Neural cell (in vitro differentiated cells): ENCODE data around the gene NDOR1. TPM values are rescaled to one million over a fixed set of nuclear protein-coding genes. Genes with fewer than 3 reads are reported as not detected.

Experiments
- H2AFZ ChIP-seq: fragments of 200-600, 300-800 bp; sonication (generic), shearing (Covaris generic); 2 replicates; pipeline ENCODE4 v1.6.0; 2014; ENCODE audit warnings: low read depth, mild to moderate bottlenecking, antibody characterized with exemption, low read length, moderate library complexity
- H3F3A ChIP-seq: fragments of 200-600 bp; shearing (Covaris generic); 2 replicates; pipeline ENCODE4 v1.6.1; 2016; ENCODE audit warnings: mild to moderate bottlenecking, moderate library complexity, mixed read lengths, antibody characterized with exemption, low read length; ENCODE audit not compliant: insufficient read depth, poor library complexity, severe bottlenecking
- H3K27ac ChIP-seq: fragments of 200-600, 300-800 bp; sonication (generic), shearing (Covaris generic); 2 replicates; pipeline ENCODE4 v1.5.1; 2014; ENCODE audit warnings: mild to moderate bottlenecking, low read length, moderate library complexity
- H3K27me3 ChIP-seq: fragments of 300-800, 200-600 bp; sonication (generic), shearing (Covaris generic); 2 replicates; pipeline ENCODE4 v1.6.0; 2014; ENCODE audit warnings: mild to moderate bottlenecking, low read depth, low read length, moderate library complexity; ENCODE audit not compliant: insufficient read depth
- H3K36me3 ChIP-seq: fragments of 300-800, 200-600 bp; sonication (generic), shearing (Covaris generic); 2 replicates; pipeline ENCODE4 v1.5.1; 2014; ENCODE audit warnings: mild to moderate bottlenecking, antibody characterized with exemption, low read length, moderate library complexity; ENCODE audit not compliant: insufficient read depth
- H3K4me2 ChIP-seq: fragments of 300-800, 200-600 bp; sonication (generic), shearing (Covaris generic); 2 replicates; pipeline ENCODE4 v1.6.0; 2014; ENCODE audit warnings: mild to moderate bottlenecking, low read length
- H3K4me3 ChIP-seq: fragments of 300-800, 200-600 bp; sonication (generic), shearing (Covaris generic); 2 replicates; pipeline ENCODE4 v1.5.1; 2014; ENCODE audit warnings: mild to moderate bottlenecking, low read length, moderate library complexity
- H3K79me2 ChIP-seq: fragments of 200-600 bp; shearing (Covaris generic); replicated peaks from 2 replicates; pipeline ENCODE4 v1.6.0; 2014; ENCODE audit warnings: mild to moderate bottlenecking, low read length, moderate library complexity; ENCODE audit not compliant: insufficient read depth
- H3K9ac ChIP-seq: fragments of 300-800, 200-600 bp; sonication (generic), shearing (Covaris generic); 2 replicates; pipeline ENCODE4 v1.6.1; 2016; ENCODE audit warnings: mild to moderate bottlenecking, low read length, mixed read lengths
- H3K9me2 ChIP-seq: fragments of 200-600 bp; shearing (Covaris generic); 2 replicates; pipeline ENCODE4 v1.6.1; 2016; ENCODE audit warnings: mild to moderate bottlenecking, low read length, mixed read lengths; ENCODE audit not compliant: insufficient read depth
- H3K9me3 ChIP-seq: fragments of 200-600, 300-800 bp; sonication (generic), shearing (Covaris generic); 2 replicates; pipeline ENCODE4 v1.6.1; 2016; ENCODE audit warnings: mild to moderate bottlenecking, mixed run types, low read length, moderate library complexity, mixed read lengths
- H4K20me1 ChIP-seq: fragments of 200-600 bp; shearing (Covaris generic); 2 replicates; pipeline ENCODE4 v1.6.1; 2016; ENCODE audit warnings: mild to moderate bottlenecking, mixed run types; ENCODE audit not compliant: insufficient read depth
- EP300 ChIP-seq: fragments of 450-650 bp; conservative IDR thresholded peaks from 2 replicates; pipeline ENCODE4 v1.6.1; 2014; ENCODE audit warnings: antibody characterized with exemption, mild to moderate bottlenecking, moderate library complexity; ENCODE audit not compliant: poor library complexity, severe bottlenecking
- EZH2 ChIP-seq: fragments of 200-600, 300-800 bp; shearing (Covaris generic), sonication (generic); IDR thresholded peaks from 2 replicates; pipeline ENCODE4 v1.6.1; 2014; ENCODE audit warnings: antibody characterized with exemption, low read length, borderline replicate concordance, mild to moderate bottlenecking; ENCODE audit not compliant: insufficient read depth, poor library complexity, severe bottlenecking
- MXI1 ChIP-seq: fragments of 450-650 bp; conservative IDR thresholded peaks from 2 replicates; pipeline ENCODE4 v1.6.1; 2014; ENCODE audit warnings: antibody characterized with exemption, mild to moderate bottlenecking; ENCODE audit not compliant: poor library complexity, severe bottlenecking
- POLR2AphosphoS5 ChIP-seq: IDR thresholded peaks from 2 replicates; pipeline ENCODE4 v1.6.1; 2012
- RAD21 ChIP-seq: fragments of 450-650 bp; conservative IDR thresholded peaks from 2 replicates; pipeline ENCODE4 v1.6.1; 2014; ENCODE audit warnings: antibody characterized with exemption, mild to moderate bottlenecking, moderate library complexity
- SMC3 ChIP-seq: fragments of 450-650 bp; conservative IDR thresholded peaks from 2 replicates; pipeline ENCODE4 v1.6.1; 2014; ENCODE audit warnings: antibody characterized with exemption, mild to moderate bottlenecking, moderate library complexity; ENCODE audit not compliant: poor library complexity
- TAF1 ChIP-seq: IDR thresholded peaks from 2 replicates; pipeline ENCODE4 v1.6.1; 2012; ENCODE audit warnings: low read depth
- polyA plus RNA-seq: library from polyadenylated mRNA; depleted of rRNA; stranded (reverse); fragments of >200 nt; gene quantifications from 2 replicates; pipeline ENCODE4 v1.2.3, GENCODE V29; 2014
- TF ChIP-seq, protein P1 (sequence below): IDR thresholded peaks from 2 replicates; pipeline ENCODE4 v1.6.1; 2012; ENCODE audit warnings: borderline replicate concordance
- TF ChIP-seq, protein P2 (sequence below): fragments of 450-650 bp; IDR thresholded peaks from 2 replicates; pipeline ENCODE4 v1.5.1; 2014; ENCODE audit warnings: antibody characterized with exemption, mild to moderate bottlenecking, moderate library complexity; ENCODE audit not compliant: poor library complexity, severe bottlenecking

The NDOR1 gene
- polyA plus RNA-seq, 1 donor from 2014 or later = 18.2 TPM

DNA sequence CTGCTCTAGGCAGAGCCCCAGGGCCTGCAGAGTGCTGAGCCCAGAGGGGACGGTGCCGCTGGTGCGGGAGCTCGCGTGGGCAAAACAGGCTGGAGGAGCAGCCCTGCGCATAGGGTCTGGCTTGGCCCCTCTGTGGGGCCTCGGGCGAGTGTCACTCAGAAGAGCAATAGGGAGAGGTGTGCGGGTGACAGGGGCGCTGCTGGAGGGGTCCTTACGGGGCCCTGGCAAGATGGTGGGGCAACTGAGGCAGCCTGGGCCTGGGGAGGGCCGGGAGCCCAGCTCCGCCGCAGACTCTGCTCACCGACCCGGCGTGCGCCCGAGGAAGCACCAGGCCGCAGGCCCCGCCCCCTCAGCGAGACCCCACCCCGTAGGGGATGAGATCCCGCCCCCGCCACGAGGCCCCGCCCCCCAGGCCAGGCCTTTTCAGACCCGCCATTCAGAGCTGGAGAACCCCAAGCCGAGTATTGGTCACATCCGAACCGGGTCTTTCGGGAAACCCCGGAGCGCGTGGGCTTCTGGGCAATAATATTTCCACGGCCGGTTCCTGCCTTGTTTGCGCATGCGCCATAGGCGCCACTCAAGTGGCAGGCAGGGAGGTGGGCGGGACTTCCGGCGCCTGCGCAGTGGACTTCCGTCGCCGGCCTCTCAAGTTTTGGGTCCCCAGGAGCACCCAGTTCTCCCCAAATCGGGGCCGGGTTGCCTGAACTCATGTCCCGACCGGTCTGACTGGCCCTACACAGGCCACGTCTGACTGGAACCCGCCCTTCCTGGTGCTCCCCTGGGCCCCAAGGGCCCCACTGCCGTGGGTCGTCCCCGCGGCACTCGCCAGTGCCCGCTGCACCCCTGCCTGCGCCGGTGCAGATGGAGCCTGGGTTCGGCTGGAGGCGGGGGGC, 17.8 kb downstream of the NDOR1 start:
- Histone ChIP-seq H3K9me3 (no peaks in the 10 kb centered on the region), H3K27me3 (no peaks in the 10 kb centered on the region), H3K36me3 (no peaks in the 10 kb centered on the region), H3K9me2 (no peaks in the 10 kb centered on the region), H3K4me2 (peak overlapping the region; percentile 89), H3K79me2 (no peaks in the 10 kb centered on the region), H2AFZ (peak overlapping the region; percentile 91), H3K27ac (peak overlapping the region; percentile 61), H3K4me3 (peak overlapping the region; percentile 98), H4K20me1 (no peaks in the 10 kb centered on the region), H3K9ac (peak overlapping the region; percentile 89), H3F3A (no peaks in the 10 kb centered on the region)
- TF ChIP-seq EP300 = no peak
- TF ChIP-seq MXI1 = no peak
- peak; percentile 52 for TF ChIP-seq POLR2AphosphoS5
- TF ChIP-seq, protein P1, sequence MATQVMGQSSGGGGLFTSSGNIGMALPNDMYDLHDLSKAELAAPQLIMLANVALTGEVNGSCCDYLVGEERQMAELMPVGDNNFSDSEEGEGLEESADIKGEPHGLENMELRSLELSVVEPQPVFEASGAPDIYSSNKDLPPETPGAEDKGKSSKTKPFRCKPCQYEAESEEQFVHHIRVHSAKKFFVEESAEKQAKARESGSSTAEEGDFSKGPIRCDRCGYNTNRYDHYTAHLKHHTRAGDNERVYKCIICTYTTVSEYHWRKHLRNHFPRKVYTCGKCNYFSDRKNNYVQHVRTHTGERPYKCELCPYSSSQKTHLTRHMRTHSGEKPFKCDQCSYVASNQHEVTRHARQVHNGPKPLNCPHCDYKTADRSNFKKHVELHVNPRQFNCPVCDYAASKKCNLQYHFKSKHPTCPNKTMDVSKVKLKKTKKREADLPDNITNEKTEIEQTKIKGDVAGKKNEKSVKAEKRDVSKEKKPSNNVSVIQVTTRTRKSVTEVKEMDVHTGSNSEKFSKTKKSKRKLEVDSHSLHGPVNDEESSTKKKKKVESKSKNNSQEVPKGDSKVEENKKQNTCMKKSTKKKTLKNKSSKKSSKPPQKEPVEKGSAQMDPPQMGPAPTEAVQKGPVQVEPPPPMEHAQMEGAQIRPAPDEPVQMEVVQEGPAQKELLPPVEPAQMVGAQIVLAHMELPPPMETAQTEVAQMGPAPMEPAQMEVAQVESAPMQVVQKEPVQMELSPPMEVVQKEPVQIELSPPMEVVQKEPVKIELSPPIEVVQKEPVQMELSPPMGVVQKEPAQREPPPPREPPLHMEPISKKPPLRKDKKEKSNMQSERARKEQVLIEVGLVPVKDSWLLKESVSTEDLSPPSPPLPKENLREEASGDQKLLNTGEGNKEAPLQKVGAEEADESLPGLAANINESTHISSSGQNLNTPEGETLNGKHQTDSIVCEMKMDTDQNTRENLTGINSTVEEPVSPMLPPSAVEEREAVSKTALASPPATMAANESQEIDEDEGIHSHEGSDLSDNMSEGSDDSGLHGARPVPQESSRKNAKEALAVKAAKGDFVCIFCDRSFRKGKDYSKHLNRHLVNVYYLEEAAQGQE = peak; percentile 53
- no peak for TF ChIP-seq RAD21
- TF ChIP-seq, protein P2, sequence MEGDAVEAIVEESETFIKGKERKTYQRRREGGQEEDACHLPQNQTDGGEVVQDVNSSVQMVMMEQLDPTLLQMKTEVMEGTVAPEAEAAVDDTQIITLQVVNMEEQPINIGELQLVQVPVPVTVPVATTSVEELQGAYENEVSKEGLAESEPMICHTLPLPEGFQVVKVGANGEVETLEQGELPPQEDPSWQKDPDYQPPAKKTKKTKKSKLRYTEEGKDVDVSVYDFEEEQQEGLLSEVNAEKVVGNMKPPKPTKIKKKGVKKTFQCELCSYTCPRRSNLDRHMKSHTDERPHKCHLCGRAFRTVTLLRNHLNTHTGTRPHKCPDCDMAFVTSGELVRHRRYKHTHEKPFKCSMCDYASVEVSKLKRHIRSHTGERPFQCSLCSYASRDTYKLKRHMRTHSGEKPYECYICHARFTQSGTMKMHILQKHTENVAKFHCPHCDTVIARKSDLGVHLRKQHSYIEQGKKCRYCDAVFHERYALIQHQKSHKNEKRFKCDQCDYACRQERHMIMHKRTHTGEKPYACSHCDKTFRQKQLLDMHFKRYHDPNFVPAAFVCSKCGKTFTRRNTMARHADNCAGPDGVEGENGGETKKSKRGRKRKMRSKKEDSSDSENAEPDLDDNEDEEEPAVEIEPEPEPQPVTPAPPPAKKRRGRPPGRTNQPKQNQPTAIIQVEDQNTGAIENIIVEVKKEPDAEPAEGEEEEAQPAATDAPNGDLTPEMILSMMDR = no peak
- TF ChIP-seq SMC3 = no peak
- peak; percentile 54 for TF ChIP-seq TAF1
- no peak for TF ChIP-seq EZH2

DNA sequence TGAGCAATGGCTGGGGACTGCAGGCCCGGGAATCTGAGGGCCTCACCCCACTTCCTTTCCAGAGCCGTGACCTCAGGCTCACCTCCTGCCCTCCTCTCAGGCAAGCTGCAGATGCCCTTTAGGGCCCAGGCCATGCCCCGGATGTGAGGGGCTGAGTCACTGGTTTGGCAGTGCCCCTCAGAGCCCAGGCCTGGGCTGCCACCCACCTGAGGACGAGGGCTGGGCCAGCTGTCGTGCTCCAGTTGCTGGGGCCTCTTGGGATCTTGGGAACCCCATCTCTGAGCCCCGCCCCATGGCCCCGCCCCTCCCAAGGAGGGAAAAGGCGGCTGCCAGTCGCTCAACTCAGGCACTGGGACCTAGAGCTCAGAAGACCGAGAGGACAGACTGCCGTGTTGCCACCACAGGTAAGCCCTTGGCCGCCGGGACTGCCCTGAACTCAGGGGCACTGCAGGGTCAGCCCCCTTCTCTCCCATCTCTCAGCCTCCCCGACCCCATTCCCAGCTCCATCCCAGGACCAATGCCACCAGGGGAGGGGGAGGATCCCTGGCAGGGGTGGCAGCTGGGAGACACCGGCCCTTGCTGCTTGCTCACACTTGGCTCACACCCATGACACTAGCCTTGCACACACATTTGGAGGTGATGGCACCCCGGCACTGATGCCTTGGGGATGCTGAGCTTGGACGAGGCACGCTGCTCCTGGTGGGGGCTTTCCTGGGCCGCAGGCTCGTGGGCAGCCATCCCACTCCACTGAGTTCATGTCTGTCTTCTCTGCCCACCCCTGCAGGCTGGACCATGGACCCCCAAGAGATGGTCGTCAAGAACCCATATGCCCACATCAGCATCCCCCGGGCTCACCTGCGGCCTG, 19.6 kb downstream of the NDOR1 start, which contains the start of gene CYSRT1:
Gene CYSRT1 (plus strand): TSS at position 345 of the 865 bp plus-strand sequence. CDS start 448 bp downstream, at position 793.
- peak within 1 kb of the TSS; percentile 98 for H3K4me3 ChIP-seq
- H3K9ac ChIP-seq = peak within 1 kb of the TSS; percentile 89
- no peaks in the 10 kb centered on the region for H3K9me2 ChIP-seq
- no peaks in the 10 kb centered on the region for H3K27me3 ChIP-seq
- H2AFZ ChIP-seq = peak within 1 kb of the TSS; percentile 91
- H3K4me2 ChIP-seq = peak within 1 kb of the TSS; percentile 89
- H3K9me3 ChIP-seq = no peaks in the 10 kb centered on the region
- no peaks in the 10 kb centered on the region for H3F3A ChIP-seq
- peak within 1 kb of the TSS; percentile 61 for H3K27ac ChIP-seq
- no peak for TF ChIP-seq RAD21
- TF ChIP-seq EP300 = no peak
- no peak for TF ChIP-seq POLR2AphosphoS5
- no peak for TF ChIP-seq EZH2
- no peak for TF ChIP-seq MXI1
- TF ChIP-seq, protein P1 = no peak
- TF ChIP-seq, protein P2 = no peak
- TF ChIP-seq TAF1 = no peak
- TF ChIP-seq SMC3 = no peak
- H3K79me2 ChIP-seq = no peaks in the 10 kb centered on the region
- no peaks in the 10 kb centered on the region for H3K36me3 ChIP-seq
- H4K20me1 ChIP-seq = no peaks in the 10 kb centered on the region
